ENCODE data around the gene UFSP1. TPM values are rescaled to one million over a fixed set of nuclear protein-coding genes. Genes with fewer than 3 reads are reported as not detected.
A peak's percentile ranks its signal among the peaks of the same experiment; 100 is the strongest.
"Not testable (repeated sequence)": the region's sequence is repeated elsewhere in the genome, so short reads cannot be mapped to it uniquely, and the experiment has no call there.

The UFSP1 gene
- polyA plus RNA-seq (2013) = 1.1 TPM

GRCh38 chr7:100888988-100889750 is at the start of gene UFSP1:
Gene UFSP1, minus strand, starts transcription at chr7:100889715. Its CDS starts 444 bp downstream, at chr7:100889271.
- ChIA-PET POLR2A (interaction anchor here (0.5 to 1.6 kb wide), 5 partner anchors 10 to 188 kb away, joined by 3 to 8 read pairs (median 4); partner anchors contain the start of gene SRRT), CTCF (interaction anchor here (0.9 to 1.7 kb wide), 5 partner anchors 11 to 277 kb away, joined by 3 to 5 read pairs (median 4); partner anchors contain the start of genes SRRT and VGF)
- WGBS (ENCODE audit: insufficient coverage) = 7% methylated on average over 46 of the region's 73 CpGs
- Histone ChIP-seq H3K36me3 (ENCODE audit: control insufficient read depth in 4 of 4, insufficient read depth in 4 of 4, low read length in 3 of 4) (peaks cover 10 to 46% (median 30%) of the 10 kb centered on the region in 4 experiments), H3K9me3 (ENCODE audit: control extremely low read depth in 1 of 5, control insufficient read depth in 4 of 5, insufficient read depth in 2 of 5, low read depth in 1 of 5, low read length in 4 of 5) (no peaks in the 10 kb centered on the region), H3K4me1 (ENCODE audit: control extremely low read depth in 1 of 4, control insufficient read depth in 4 of 4, insufficient read depth in 4 of 4, low read length in 3 of 4) (peaks cover 4 to 58% (median 52%) of the 10 kb centered on the region in 4 experiments), H3K27ac (ENCODE audit: insufficient read depth in 1 of 2, low read depth in 1 of 2, low read length in 2 of 2, poor library complexity in 1 of 2, severe bottlenecking in 2 of 2) (peak within 1 kb of the TSS in 1 of 2 experiments; percentile 58), H3K27me3 (replicated peaks in 2 of 5; ENCODE audit: control insufficient read depth in 4 of 5, insufficient read depth in 5 of 5, low read length in 4 of 5) (peaks cover 0 to 30% (median 9%) of the 10 kb centered on the region in 5 experiments), H3K4me3 (ENCODE audit: control insufficient read depth in 1 of 7, extremely low read depth in 1 of 7, insufficient read depth in 4 of 7, low read depth in 2 of 7, low read length in 6 of 7) (peak within 1 kb of the TSS; percentile 48 to 79 (median 72))
- DNase-seq = no peak

- H3K27me3 ChIP-seq (replicated peaks in 2 of 5; ENCODE audit: control insufficient read depth in 4 of 5, insufficient read depth in 5 of 5, low read length in 4 of 5); CTCF ChIA-PET; POLR2A ChIA-PET; DNase-seq; H3K4me1 ChIP-seq (ENCODE audit: control extremely low read depth in 1 of 4, control insufficient read depth in 4 of 4, insufficient read depth in 4 of 4, low read length in 3 of 4); H3K4me3 ChIP-seq (ENCODE audit: control insufficient read depth in 1 of 7, extremely low read depth in 1 of 7, insufficient read depth in 4 of 7, low read depth in 2 of 7, low read length in 6 of 7); H3K36me3 ChIP-seq (ENCODE audit: control insufficient read depth in 4 of 4, insufficient read depth in 4 of 4, low read length in 3 of 4); H3K27ac ChIP-seq (ENCODE audit: insufficient read depth in 1 of 2, low read depth in 1 of 2, low read length in 2 of 2, poor library complexity in 1 of 2, severe bottlenecking in 2 of 2): not testable (repeated sequence)
- WGBS (ENCODE audit: insufficient coverage) = 82% methylated on average over 5 of the region's 7 CpGs
- H3K9me3 ChIP-seq (ENCODE audit: control extremely low read depth in 1 of 5, control insufficient read depth in 4 of 5, insufficient read depth in 2 of 5, low read depth in 1 of 5, low read length in 4 of 5) = peaks cover 0 to 12% (median 0%) of the 10 kb centered on the region in 5 experiments
Observed at GRCh38 chr7:100936167-100936566, 46.7 kb upstream of the UFSP1 start.

- H3K27me3 ChIP-seq (replicated peaks in 2 of 5; ENCODE audit: control insufficient read depth in 4 of 5, insufficient read depth in 5 of 5, low read length in 4 of 5); H3K4me1 ChIP-seq (ENCODE audit: control extremely low read depth in 1 of 4, control insufficient read depth in 4 of 4, insufficient read depth in 4 of 4, low read length in 3 of 4); H3K27ac ChIP-seq (ENCODE audit: insufficient read depth in 1 of 2, low read depth in 1 of 2, low read length in 2 of 2, poor library complexity in 1 of 2, severe bottlenecking in 2 of 2); H3K4me3 ChIP-seq (ENCODE audit: control insufficient read depth in 1 of 7, extremely low read depth in 1 of 7, insufficient read depth in 4 of 7, low read depth in 2 of 7, low read length in 6 of 7); H3K36me3 ChIP-seq (ENCODE audit: control insufficient read depth in 4 of 4, insufficient read depth in 4 of 4, low read length in 3 of 4); CTCF ChIA-PET; DNase-seq: not testable (repeated sequence)
- no CpG with 5 or more reads among the region's 2 CpGs for WGBS (ENCODE audit: insufficient coverage)
- POLR2A ChIA-PET = interaction anchor here (0.5 kb wide), 1 partner anchor 148 kb away, joined by 3 read pairs; no protein-coding TSS in a partner anchor
- H3K9me3 ChIP-seq (ENCODE audit: control extremely low read depth in 1 of 5, control insufficient read depth in 4 of 5, insufficient read depth in 2 of 5, low read depth in 1 of 5, low read length in 4 of 5) = peaks cover 0 to 12% (median 0%) of the 10 kb centered on the region in 5 experiments
Observed at GRCh38 chr7:100935381-100935780, 45.9 kb upstream of the UFSP1 start.

- H3K4me3 ChIP-seq (ENCODE audit: control insufficient read depth in 1 of 7, extremely low read depth in 1 of 7, insufficient read depth in 4 of 7, low read depth in 2 of 7, low read length in 6 of 7) = no peak overlapping the region
- WGBS (ENCODE audit: insufficient coverage) = 81% methylated on average over 2 of the region's 4 CpGs
- H3K9me3 ChIP-seq (ENCODE audit: control extremely low read depth in 1 of 5, control insufficient read depth in 4 of 5, insufficient read depth in 2 of 5, low read depth in 1 of 5, low read length in 4 of 5) = peaks cover 0 to 4% (median 0%) of the 10 kb centered on the region in 5 experiments
- CTCF ChIA-PET = no interaction called here
- H3K27ac ChIP-seq (ENCODE audit: insufficient read depth in 1 of 2, low read depth in 1 of 2, low read length in 2 of 2, poor library complexity in 1 of 2, severe bottlenecking in 2 of 2) = no peak overlapping the region
- no peaks in the 10 kb centered on the region for H3K4me1 ChIP-seq (ENCODE audit: control extremely low read depth in 1 of 4, control insufficient read depth in 4 of 4, insufficient read depth in 4 of 4, low read length in 3 of 4)
- H3K36me3 ChIP-seq (ENCODE audit: control insufficient read depth in 4 of 4, insufficient read depth in 4 of 4, low read length in 3 of 4) = no peaks in the 10 kb centered on the region
- POLR2A ChIA-PET = no interaction called here
- DNase-seq = no peak
- peaks cover 0 to 10% (median 2%) of the 10 kb centered on the region in 5 experiments for H3K27me3 ChIP-seq (replicated peaks in 2 of 5; ENCODE audit: control insufficient read depth in 4 of 5, insufficient read depth in 5 of 5, low read length in 4 of 5)
Observed at GRCh38 chr7:100933734-100934133, 44.2 kb upstream of the UFSP1 start.

GRCh38 chr7:100929808-100930174 is 40.3 kb upstream of the UFSP1 start:
- no peak for DNase-seq
- CTCF ChIA-PET = no interaction called here
- Histone ChIP-seq H3K4me1 (ENCODE audit: control extremely low read depth in 1 of 4, control insufficient read depth in 4 of 4, insufficient read depth in 4 of 4, low read length in 3 of 4) (no peaks in the 10 kb centered on the region), H3K4me3 (ENCODE audit: control insufficient read depth in 1 of 7, extremely low read depth in 1 of 7, insufficient read depth in 4 of 7, low read depth in 2 of 7, low read length in 6 of 7) (no peak overlapping the region), H3K36me3 (ENCODE audit: control insufficient read depth in 4 of 4, insufficient read depth in 4 of 4, low read length in 3 of 4) (no peaks in the 10 kb centered on the region), H3K27ac (ENCODE audit: insufficient read depth in 1 of 2, low read depth in 1 of 2, low read length in 2 of 2, poor library complexity in 1 of 2, severe bottlenecking in 2 of 2) (no peak overlapping the region), H3K27me3 (replicated peaks in 2 of 5; ENCODE audit: control insufficient read depth in 4 of 5, insufficient read depth in 5 of 5, low read length in 4 of 5) (peaks cover 0 to 10% (median 2%) of the 10 kb centered on the region in 5 experiments), H3K9me3 (ENCODE audit: control extremely low read depth in 1 of 5, control insufficient read depth in 4 of 5, insufficient read depth in 2 of 5, low read depth in 1 of 5, low read length in 4 of 5) (peaks cover 0 to 4% (median 0%) of the 10 kb centered on the region in 5 experiments)
- POLR2A ChIA-PET = no interaction called here
- WGBS (ENCODE audit: insufficient coverage) = no CpG with 5 or more reads among the region's 1 CpG

GRCh38 chr7:100923616-100924015 is 34.1 kb upstream of the UFSP1 start:
- POLR2A ChIA-PET; H3K27ac ChIP-seq (ENCODE audit: insufficient read depth in 1 of 2, low read depth in 1 of 2, low read length in 2 of 2, poor library complexity in 1 of 2, severe bottlenecking in 2 of 2); DNase-seq; H3K36me3 ChIP-seq (ENCODE audit: control insufficient read depth in 4 of 4, insufficient read depth in 4 of 4, low read length in 3 of 4); H3K4me3 ChIP-seq (ENCODE audit: control insufficient read depth in 1 of 7, extremely low read depth in 1 of 7, insufficient read depth in 4 of 7, low read depth in 2 of 7, low read length in 6 of 7); H3K27me3 ChIP-seq (replicated peaks in 2 of 5; ENCODE audit: control insufficient read depth in 4 of 5, insufficient read depth in 5 of 5, low read length in 4 of 5); H3K4me1 ChIP-seq (ENCODE audit: control extremely low read depth in 1 of 4, control insufficient read depth in 4 of 4, insufficient read depth in 4 of 4, low read length in 3 of 4); CTCF ChIA-PET; H3K9me3 ChIP-seq (ENCODE audit: control extremely low read depth in 1 of 5, control insufficient read depth in 4 of 5, insufficient read depth in 2 of 5, low read depth in 1 of 5, low read length in 4 of 5): not testable (repeated sequence)
- 68% methylated on average over 2 of the region's 4 CpGs for WGBS (ENCODE audit: insufficient coverage)

- H3K27me3 ChIP-seq (replicated peaks in 2 of 5; ENCODE audit: control insufficient read depth in 4 of 5, insufficient read depth in 5 of 5, low read length in 4 of 5) = peaks cover 0 to 7% (median 3%) of the 10 kb centered on the region in 5 experiments
- DNase-seq = no peak
- H3K9me3 ChIP-seq (ENCODE audit: control extremely low read depth in 1 of 5, control insufficient read depth in 4 of 5, insufficient read depth in 2 of 5, low read depth in 1 of 5, low read length in 4 of 5) = peaks cover 0 to 2% (median 0%) of the 10 kb centered on the region in 5 experiments
- CTCF ChIA-PET = no interaction called here
- no peaks in the 10 kb centered on the region for H3K4me1 ChIP-seq (ENCODE audit: control extremely low read depth in 1 of 4, control insufficient read depth in 4 of 4, insufficient read depth in 4 of 4, low read length in 3 of 4)
- POLR2A ChIA-PET = no interaction called here
- no peak overlapping the region for H3K4me3 ChIP-seq (ENCODE audit: control insufficient read depth in 1 of 7, extremely low read depth in 1 of 7, insufficient read depth in 4 of 7, low read depth in 2 of 7, low read length in 6 of 7)
- no peaks in the 10 kb centered on the region for H3K36me3 ChIP-seq (ENCODE audit: control insufficient read depth in 4 of 4, insufficient read depth in 4 of 4, low read length in 3 of 4)
- H3K27ac ChIP-seq (ENCODE audit: insufficient read depth in 1 of 2, low read depth in 1 of 2, low read length in 2 of 2, poor library complexity in 1 of 2, severe bottlenecking in 2 of 2) = no peak overlapping the region
Observed at GRCh38 chr7:100921039-100921438, 31.5 kb upstream of the UFSP1 start.

Measured in common myeloid progenitor, CD34-positive (primary cell).